Measurements from ENCODE around the gene MARCKSL1.
"Not testable (repeated sequence)": the region's sequence is repeated elsewhere in the genome, so short reads cannot be mapped to it uniquely, and the experiment has no call there.

Gene MARCKSL1

GRCh38 chr1:32333251-32333963, 2.6 kb downstream of the MARCKSL1 start:
- DNase-seq (ENCODE audit: low spot score), result no peak

- no peak for DNase-seq (ENCODE audit: low spot score)
Observed at GRCh38 chr1:32332290-32333079, 3.5 kb downstream of the MARCKSL1 start.

GRCh38 chr1:32331549-32331948, 4.5 kb downstream of the MARCKSL1 start:
- DNase-seq (ENCODE audit: low spot score), result no peak

- no peak for DNase-seq (ENCODE audit: low spot score)
Observed at GRCh38 chr1:32330558-32331151, 5.4 kb downstream of the MARCKSL1 start.

- DNase-seq (ENCODE audit: low spot score), result no peak
Observed at GRCh38 chr1:32329931-32330466, 6.0 kb downstream of the MARCKSL1 start.

- DNase-seq (ENCODE audit: low spot score), result no peak
Observed at GRCh38 chr1:32327204-32327603, 8.8 kb downstream of the MARCKSL1 start.

- no peak for DNase-seq (ENCODE audit: low spot score)
Observed at GRCh38 chr1:32321712-32322291, 14.2 kb downstream of the MARCKSL1 start.

- DNase-seq (ENCODE audit: low spot score), result no peak
Observed at GRCh38 chr1:32318127-32318869, 17.7 kb downstream of the MARCKSL1 start.

- DNase-seq (ENCODE audit: low spot score), result no peak
Observed at GRCh38 chr1:32316903-32317277, 19.1 kb downstream of the MARCKSL1 start.

- DNase-seq (ENCODE audit: low spot score), result no peak
Observed at GRCh38 chr1:32311709-32312393, 24.2 kb downstream of the MARCKSL1 start.

- DNase-seq (ENCODE audit: low spot score), result no peak
Observed at GRCh38 chr1:32309960-32310359, 26.1 kb downstream of the MARCKSL1 start.

GRCh38 chr1:32307324-32307723, 28.7 kb downstream of the MARCKSL1 start:
- no peak for DNase-seq (ENCODE audit: low spot score)

GRCh38 chr1:32305310-32305709, 30.7 kb downstream of the MARCKSL1 start:
- no peak for DNase-seq (ENCODE audit: low spot score)

- DNase-seq (ENCODE audit: low spot score), result no peak
Observed at GRCh38 chr1:32303997-32304622, 31.9 kb downstream of the MARCKSL1 start.

GRCh38 chr1:32303358-32303757, 32.7 kb downstream of the MARCKSL1 start:
- DNase-seq (ENCODE audit: low spot score), result no peak

- no peak for DNase-seq (ENCODE audit: low spot score)
Observed at GRCh38 chr1:32299327-32299726, 36.7 kb downstream of the MARCKSL1 start.

GRCh38 chr1:32298211-32298610, 37.8 kb downstream of the MARCKSL1 start:
- not testable (repeated sequence) for DNase-seq (ENCODE audit: low spot score)

- DNase-seq (ENCODE audit: low spot score), result peak; percentile 99
Observed at GRCh38 chr1:32291708-32292538, 44.1 kb downstream of the MARCKSL1 start, which contains the start of gene HDAC1. TSS of gene HDAC1 (plus strand) at chr1:32292083. CDS start at chr1:32292170, 87 bp downstream.

- DNase-seq (ENCODE audit: low spot score), result no peak
Observed at GRCh38 chr1:32291145-32291707, 44.8 kb downstream of the MARCKSL1 start.

Data from iPS-NIHi11 (cell line).